ENCODE data around the gene BIRC5. TPM values are rescaled to one million over a fixed set of nuclear protein-coding genes. Genes with fewer than 3 reads are reported as not detected.

The BIRC5 gene
- total and polyA plus RNA-seq, 8 donors = 3.4 to 10.5 (median 6.4) TPM; not detected in 1

GRCh38 chr17:78248051-78248914 is 34.2 kb downstream of the BIRC5 start:
- Histone ChIP-seq H3K4me1 (peaks cover 14 to 32% (median 29%) of the 10 kb centered on the region in 4 donors), H3K4me3 (no peak overlapping the region), H3K9me3 (no peaks in the 10 kb centered on the region), H3K36me3 (no peaks in the 10 kb centered on the region), H3K27me3 (peaks cover 0 to 13% (median 0%) of the 10 kb centered on the region in 3 donors), H3K27ac (peak overlapping the region in 2 of 5 donors; percentile 48 to 54)
- TF ChIP-seq POLR2A (IDR thresholded peaks at IDR 0.05) (no peak), POLR2AphosphoS5 (IDR thresholded peaks at IDR 0.05) (peak in 1 of 3 donors; percentile 30)
- no peak for DNase-seq
- 77 to 82% (median 80%) methylated on average over 29 to 30 of the region's 30 CpGs for WGBS, 5 donors
- intact Hi-C loops (cut with DNase I; ENCODE audit: low total_unique reads) = no loop called here

- no peak for DNase-seq
- 81 to 88% (median 82%) methylated on average over 9 to 16 of the region's 16 CpGs for WGBS, 5 donors
- H3K9me3 ChIP-seq = no peaks in the 10 kb centered on the region
- no peaks in the 10 kb centered on the region for H3K36me3 ChIP-seq
- TF ChIP-seq EP300 (IDR thresholded peaks at IDR 0.05) (no peak), CTCF (IDR thresholded peaks at IDR 0.05) (no peak), POLR2A (IDR thresholded peaks at IDR 0.05) (no peak), POLR2AphosphoS5 (IDR thresholded peaks at IDR 0.05) (no peak)
- H3K4me1 ChIP-seq = peaks cover 20 to 40% (median 38%) of the 10 kb centered on the region in 4 donors
- intact Hi-C loops (cut with DNase I; ENCODE audit: low total_unique reads) = no loop called here
- H3K27me3 ChIP-seq = peaks cover 0 to 13% (median 0%) of the 10 kb centered on the region in 3 donors
- H3K27ac ChIP-seq = peak overlapping the region in 2 of 5 donors; percentile 48 to 54
- peak overlapping the region in 1 of 4 donors; percentile 16 for H3K4me3 ChIP-seq
These were observed 35.2 kb downstream of the BIRC5 start for GRCh38 chr17:78249074-78249817.

GRCh38 chr17:78249818-78250806 is 36.1 kb downstream of the BIRC5 start:
- TF ChIP-seq POLR2A (IDR thresholded peaks at IDR 0.05) (no peak), CTCF (IDR thresholded peaks at IDR 0.05) (no peak), EP300 (IDR thresholded peaks at IDR 0.05) (no peak), POLR2AphosphoS5 (IDR thresholded peaks at IDR 0.05) (no peak)
- intact Hi-C loops (cut with DNase I; ENCODE audit: low total_unique reads) = no loop called here
- no peaks in the 10 kb centered on the region for H3K9me3 ChIP-seq
- no peaks in the 10 kb centered on the region for H3K36me3 ChIP-seq
- H3K4me3 ChIP-seq = peak overlapping the region in 1 of 4 donors; percentile 16
- H3K27me3 ChIP-seq = peaks cover 0 to 13% (median 0%) of the 10 kb centered on the region in 3 donors
- peak in 1 of 2 donors; percentile 27 for DNase-seq
- peak overlapping the region in 1 of 5 donors; percentile 1 for H3K27ac ChIP-seq
- 56 to 73% (median 71%) methylated on average over 5 to 20 of the region's 20 CpGs for WGBS, 5 donors
- H3K4me1 ChIP-seq = peaks cover 20 to 45% (median 40%) of the 10 kb centered on the region in 4 donors

- Histone ChIP-seq H3K27ac (peak overlapping the region in 2 of 5 donors; percentile 22 to 65), H3K27me3 (peaks cover 0 to 13% (median 0%) of the 10 kb centered on the region in 3 donors), H3K36me3 (no peaks in the 10 kb centered on the region), H3K4me1 (peaks cover 20 to 45% (median 40%) of the 10 kb centered on the region in 4 donors), H3K4me3 (peak overlapping the region in 1 of 4 donors; percentile 28), H3K9me3 (no peaks in the 10 kb centered on the region)
- intact Hi-C loops (cut with DNase I; ENCODE audit: low total_unique reads) = no loop called here
- TF ChIP-seq POLR2AphosphoS5 (IDR thresholded peaks at IDR 0.05) (peak in 1 of 3 donors; percentile 77), EP300 (IDR thresholded peaks at IDR 0.05) (no peak), CTCF (IDR thresholded peaks at IDR 0.05) (peak in 6 of 7 experiments; percentile 74 to 99 (median 98))
- peak; percentile 87 to 96 for DNase-seq
- 10 to 49% (median 13%) methylated on average over 7 to 27 of the region's 27 CpGs for WGBS, 5 donors
These were observed 37.1 kb downstream of the BIRC5 start for GRCh38 chr17:78250891-78251772.

Measured in stomach (tissue), 9 donors.